ENCODE measurements around the gene RBSN.

DNA sequence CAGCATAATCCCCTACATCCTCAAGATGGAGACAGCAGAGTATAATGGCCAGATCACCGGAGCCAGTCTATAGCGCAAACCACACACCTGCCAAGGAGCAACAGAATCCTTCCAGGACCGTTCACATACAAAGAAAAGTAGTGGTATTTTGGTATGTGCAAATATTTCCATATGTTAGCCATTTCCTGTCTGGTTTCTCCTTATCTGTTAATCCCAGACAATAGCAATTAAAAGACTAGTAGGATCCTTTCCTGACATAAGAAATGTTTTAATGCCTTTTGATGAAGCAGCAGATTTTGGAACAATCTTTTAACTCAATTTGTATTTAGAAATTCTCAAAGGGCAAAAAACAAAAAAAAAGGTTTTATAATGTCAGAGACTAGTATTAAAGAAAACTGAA lies 56.0 kb downstream of the RBSN start:
- TF ChIP-seq CTCF (IDR thresholded peaks at IDR 0.05) (no peak), POLR2A (IDR thresholded peaks at IDR 0.05) (no peak)
